GM12891 (cell line): Measurements from ENCODE around the gene NXN.

Experiments
- POLR2A ChIP-seq: IDR thresholded peaks from 2 replicates; pipeline ENCODE4 v1.6.1; 2011; ENCODE audit warnings: low read depth, low read length, control low read depth
- POLR2AphosphoS5 ChIP-seq: IDR thresholded peaks from 2 replicates; pipeline ENCODE4 v1.6.1; 2011; ENCODE audit warnings: low read depth, low read length, control low read depth
- TAF1 ChIP-seq: IDR thresholded peaks from 2 replicates; pipeline ENCODE4 v1.6.1; 2011; ENCODE audit warnings: low read depth, low read length, control low read depth

- TF ChIP-seq POLR2A (no peak), TAF1 (no peak), POLR2AphosphoS5 (no peak)
These were observed 24.0 kb upstream of the NXN start for GRCh38 chr17:1003633-1003971.
